Astrocyte of the spinal cord (primary cell): Measurements from ENCODE around the gene PNKD.

Experiments
- DNase-seq: peaks from one replicate; pipeline ENCODE4 v3.0.0; 2011; ENCODE audit warnings: low read depth, low spot score
- H3K4me3 ChIP-seq: 2 replicates; pipeline ENCODE4 v1.5.1; 2011; ENCODE audit warnings: low read depth, mild to moderate bottlenecking, low read length, moderate library complexity
- CTCF ChIP-seq: IDR thresholded peaks from 2 replicates; pipeline ENCODE4 v1.5.1; 2012; ENCODE audit warnings: low read depth, mild to moderate bottlenecking, low read length, inconsistent platforms
- in situ Hi-C: cut with HindIII; loops from 2 replicates; pipeline ENCODE4 v1.10.0; 2017; ENCODE audit warnings: low sequenced_read_pairs

PNKD gene

GRCh38 chr2:218323526-218324472 lies 53.5 kb downstream of the PNKD start:
- no peak for TF ChIP-seq CTCF
- in situ Hi-C loops, result no loop called here
- peak; percentile 15 for DNase-seq
- peak overlapping the region; percentile 54 for H3K4me3 ChIP-seq

GRCh38 chr2:218325566-218326160 lies 55.3 kb downstream of the PNKD start:
- in situ Hi-C loops, result no loop called here
- no peak for DNase-seq
- H3K4me3 ChIP-seq, result no peak overlapping the region
- TF ChIP-seq CTCF, result no peak

- in situ Hi-C loops, result no loop called here
- DNase-seq, result no peak
- no peak overlapping the region for H3K4me3 ChIP-seq
- TF ChIP-seq CTCF, result no peak
Measured at GRCh38 chr2:218326315-218326714, 56.0 kb downstream of the PNKD start.

GRCh38 chr2:218327451-218328210 lies 57.3 kb downstream of the PNKD start:
- no peak for DNase-seq
- in situ Hi-C loops, result no loop called here
- TF ChIP-seq CTCF, result no peak
- H3K4me3 ChIP-seq, result no peak overlapping the region

- no peak for TF ChIP-seq CTCF
- in situ Hi-C loops, result no loop called here
- DNase-seq, result no peak
- no peak overlapping the region for H3K4me3 ChIP-seq
Measured at GRCh38 chr2:218328294-218328693, 58.0 kb downstream of the PNKD start.

- in situ Hi-C loops, result no loop called here
- no peak for DNase-seq
- TF ChIP-seq CTCF, result no peak
- H3K4me3 ChIP-seq, result no peak overlapping the region
Measured at GRCh38 chr2:218329027-218329825, 58.9 kb downstream of the PNKD start.
